GM12892 (cell line): ENCODE measurements around the gene VSIR.

ENCODE experiments used
- DNase-seq: peaks from one replicate; pipeline ENCODE4 v3.0.0; 2011; ENCODE audit not compliant: insufficient read length
- FAIRE-seq: peaks from 2 replicates; lab custom pipeline; 2011; peaks lifted over from hg19 to GRCh38; lab: Jason Lieb, UNC
- POLR2A ChIP-seq: IDR thresholded peaks from 2 replicates; pipeline ENCODE4 v1.6.1; 2011; ENCODE audit warnings: low read depth, low read length, control low read depth
- POLR2AphosphoS5 ChIP-seq: IDR thresholded peaks from 2 replicates; pipeline ENCODE4 v1.6.1; 2011; ENCODE audit warnings: low read depth, low read length, control low read depth
- TAF1 ChIP-seq: IDR thresholded peaks from 2 replicates; pipeline ENCODE4 v1.6.1; 2011; ENCODE audit warnings: low read depth, mild to moderate bottlenecking, control low read depth, low read length, borderline replicate concordance

The VSIR gene

DNA sequence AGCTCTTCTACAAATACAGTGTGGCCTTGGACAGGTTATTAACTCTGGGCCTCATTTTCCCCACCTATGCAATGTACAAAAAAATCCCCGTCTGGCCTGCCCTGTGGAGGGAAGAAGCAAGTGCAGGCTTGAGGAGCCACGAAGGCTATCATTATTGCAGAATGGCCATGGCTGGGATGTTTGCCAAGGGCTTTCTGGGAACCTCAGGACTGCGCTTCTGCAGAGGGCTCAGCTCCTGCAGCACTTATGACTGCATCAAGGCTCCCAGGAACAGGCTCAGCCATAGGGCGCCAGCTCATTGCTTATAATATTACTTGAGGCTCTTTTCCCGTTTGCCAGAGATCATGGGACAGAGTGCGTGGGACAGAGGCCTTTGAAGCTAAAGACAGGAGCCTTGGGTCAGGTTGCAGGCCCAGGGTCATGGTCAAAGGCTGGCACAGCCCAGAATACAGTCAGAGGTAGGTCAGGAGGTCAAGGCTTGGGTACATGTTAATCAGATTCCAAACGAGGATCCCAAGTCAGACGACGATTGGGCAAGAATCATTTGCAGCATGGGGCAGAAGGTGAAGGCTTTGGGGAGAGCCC, 33.2 kb downstream of the VSIR start:
- TF ChIP-seq POLR2A = no peak
- no peak for TF ChIP-seq TAF1
- no peak for TF ChIP-seq POLR2AphosphoS5
- FAIRE-seq = no peak
- no peak for DNase-seq

DNA sequence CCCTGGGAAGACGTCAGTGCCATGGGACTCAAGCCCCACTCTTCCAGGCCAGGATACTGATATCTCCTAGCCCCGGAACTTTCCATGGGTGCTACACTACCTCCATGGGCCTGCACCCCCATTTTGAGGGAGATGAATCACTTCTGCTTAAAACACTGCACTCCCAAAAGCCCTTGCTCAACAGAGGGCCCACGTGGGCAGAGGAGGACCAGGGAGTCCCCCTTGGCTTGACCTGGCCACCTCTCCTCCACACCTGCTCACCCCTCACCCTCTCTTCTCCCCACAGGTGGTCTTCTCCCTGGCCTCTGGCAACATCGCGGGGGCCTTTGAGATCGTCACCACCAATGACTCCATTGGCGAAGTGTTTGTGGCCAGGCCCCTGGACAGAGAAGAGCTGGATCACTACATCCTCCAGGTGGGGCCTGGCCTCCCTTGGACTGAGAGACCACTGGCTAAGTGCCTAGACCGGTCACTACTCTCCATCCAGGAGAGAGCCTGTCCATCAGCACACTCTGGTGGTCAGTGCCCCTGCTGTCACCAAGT, 33.9 kb downstream of the VSIR start:
- no peak for DNase-seq
- FAIRE-seq = no peak
- TF ChIP-seq TAF1 (no peak), POLR2AphosphoS5 (no peak), POLR2A (no peak)

DNA sequence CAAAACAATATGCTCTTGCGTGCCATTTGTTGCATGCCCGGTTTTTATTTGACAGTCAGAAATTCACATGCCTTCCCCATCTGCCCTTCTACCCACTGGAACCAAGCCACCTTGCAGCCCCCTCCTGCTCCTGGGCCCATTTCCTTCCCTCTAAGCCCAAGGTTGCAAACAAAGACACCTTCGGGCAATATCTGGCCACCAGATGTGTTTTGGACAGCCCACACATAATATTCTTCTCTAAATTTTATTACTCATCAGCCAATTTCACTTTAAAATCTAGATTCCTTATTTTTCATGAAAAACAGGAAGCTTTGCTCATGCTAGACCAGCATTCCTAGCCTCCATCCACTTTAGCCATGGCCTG, 35.5 kb downstream of the VSIR start:
- DNase-seq (no peak), FAIRE-seq (no peak)
- TF ChIP-seq TAF1 (no peak), POLR2A (no peak), POLR2AphosphoS5 (no peak)

DNA sequence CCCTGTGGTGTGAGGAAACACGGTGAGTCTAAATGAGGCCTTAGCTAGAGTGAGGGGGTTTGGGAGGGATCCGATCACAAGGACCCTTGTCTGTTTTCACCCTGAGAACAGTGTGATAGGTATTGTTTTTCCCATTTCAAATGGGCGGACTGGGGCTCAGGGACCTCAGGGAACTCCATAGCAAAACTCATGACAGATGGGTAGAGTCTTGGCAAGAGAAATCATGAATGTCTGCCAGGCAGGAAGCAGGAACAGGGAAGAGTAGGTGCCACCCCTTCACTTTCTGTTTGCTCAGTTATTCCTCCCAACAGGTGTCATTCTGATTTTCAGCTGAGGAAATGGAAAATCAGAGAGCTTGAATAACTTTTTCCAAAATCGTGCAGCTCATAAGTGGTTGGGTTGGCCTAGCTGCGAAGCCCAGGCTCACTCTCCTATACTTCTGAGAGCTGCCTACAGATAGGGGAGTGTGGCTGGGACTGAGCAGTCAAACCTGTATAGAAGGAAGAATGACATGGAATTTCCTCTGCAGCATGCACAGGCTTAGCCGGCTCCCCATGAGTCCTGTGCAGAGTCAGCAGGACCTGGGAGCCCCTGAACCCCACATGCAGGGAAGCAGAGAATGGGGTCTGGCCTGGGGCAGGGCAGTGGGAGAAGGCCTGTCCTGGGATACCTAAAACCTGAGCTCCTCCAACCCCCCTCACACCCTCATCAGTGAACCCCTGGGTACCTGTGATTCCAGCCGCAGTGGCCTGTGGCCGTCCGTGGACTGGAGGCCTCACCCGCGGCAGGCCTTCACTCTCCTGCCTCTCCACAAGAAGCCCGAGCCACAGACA, 36.1 kb downstream of the VSIR start:
- no peak for TF ChIP-seq TAF1
- TF ChIP-seq POLR2A = no peak
- TF ChIP-seq POLR2AphosphoS5 = no peak
- FAIRE-seq = no peak

DNA sequence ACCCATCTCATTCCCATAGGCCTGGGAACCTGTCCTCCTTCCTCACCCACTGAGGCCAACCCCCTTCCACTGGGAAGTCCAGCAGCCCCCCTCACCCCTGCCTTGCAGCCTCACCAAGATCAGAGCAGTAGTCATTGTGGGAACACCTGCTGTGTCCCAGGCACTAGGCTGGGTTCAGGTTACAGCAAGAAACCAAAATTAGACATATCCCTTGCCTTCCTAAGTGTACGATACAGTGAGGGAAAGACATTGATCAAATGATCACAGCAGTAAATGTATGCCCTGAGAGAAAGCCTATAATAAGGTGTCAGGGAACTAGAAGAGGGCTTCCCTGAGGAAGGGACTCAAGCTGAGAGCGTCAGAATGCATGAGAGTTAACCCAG, 36.8 kb downstream of the VSIR start:
- FAIRE-seq (peak; percentile 30), DNase-seq (no peak)
- no peak for TF ChIP-seq POLR2AphosphoS5
- no peak for TF ChIP-seq POLR2A
- TF ChIP-seq TAF1 = no peak

More for the DNA sequence above, 36.1 kb downstream of the VSIR start:
- DNase-seq = no peak

DNA sequence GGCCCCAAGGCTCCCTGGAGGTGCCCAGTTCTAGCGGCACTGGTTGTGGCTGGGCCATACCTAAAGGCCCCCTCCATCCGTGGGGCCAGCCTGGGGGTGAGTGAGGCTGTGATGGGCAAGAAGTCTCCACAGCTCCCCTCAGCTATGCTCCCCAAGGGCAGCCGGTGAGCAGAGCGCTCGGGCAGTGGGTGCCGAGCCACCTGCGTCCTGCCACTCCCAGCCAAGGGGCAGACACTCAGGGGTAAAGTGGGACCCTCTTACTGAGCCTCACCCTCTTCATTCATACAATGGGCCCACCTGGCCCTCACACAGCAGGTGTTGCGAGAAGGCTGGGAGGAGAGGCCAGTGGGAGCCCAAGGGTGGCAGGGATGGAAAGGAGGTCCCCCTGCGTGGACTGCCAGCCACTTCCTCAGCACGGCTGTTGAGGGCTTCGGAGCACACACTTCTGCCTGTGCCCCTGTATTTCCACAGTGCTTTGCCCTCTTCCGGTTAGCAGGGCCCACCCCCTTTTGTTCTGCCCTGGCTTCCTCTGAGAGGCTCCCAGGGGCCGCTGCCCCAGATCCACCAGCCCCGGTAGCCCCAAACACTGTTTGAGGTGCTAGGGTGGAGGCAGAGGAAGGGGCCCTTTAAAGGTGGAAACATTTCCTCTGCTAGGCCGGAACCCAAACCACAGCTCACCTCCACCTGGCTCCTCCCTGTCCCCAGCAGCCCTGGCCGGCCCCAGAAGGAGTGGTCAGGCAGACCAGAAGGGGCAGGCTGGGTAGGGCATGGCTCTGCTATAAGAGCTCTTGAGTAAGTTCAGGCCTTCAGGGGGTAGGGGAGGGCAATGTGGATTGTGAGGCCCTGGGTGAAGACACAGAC, 37.4 kb downstream of the VSIR start:
- FAIRE-seq (no peak), DNase-seq (peak; percentile 54)
- TF ChIP-seq POLR2AphosphoS5 (no peak), TAF1 (no peak), POLR2A (no peak)

DNA sequence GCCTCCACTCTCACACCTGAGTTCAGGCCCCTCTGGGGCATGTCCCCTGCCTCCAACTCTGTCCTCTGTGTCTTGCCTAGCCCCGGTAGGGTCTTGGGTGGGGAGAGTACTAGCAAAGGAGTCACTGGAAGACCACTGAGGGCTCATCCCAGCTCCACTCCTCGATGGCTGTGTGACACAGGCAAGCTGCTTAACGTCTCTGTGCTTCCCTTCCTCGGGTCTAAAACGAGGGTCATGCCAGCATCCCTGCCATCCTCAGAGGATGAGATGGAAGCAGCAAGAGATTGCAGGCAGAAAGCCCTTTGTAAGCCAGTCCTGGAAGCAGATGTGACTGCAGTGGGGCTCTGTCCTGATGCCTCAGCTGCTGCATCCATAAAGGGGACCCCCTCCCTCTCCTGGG, 38.5 kb downstream of the VSIR start:
- DNase-seq (no peak), FAIRE-seq (no peak)
- no peak for TF ChIP-seq POLR2AphosphoS5
- no peak for TF ChIP-seq TAF1
- TF ChIP-seq POLR2A = no peak

DNA sequence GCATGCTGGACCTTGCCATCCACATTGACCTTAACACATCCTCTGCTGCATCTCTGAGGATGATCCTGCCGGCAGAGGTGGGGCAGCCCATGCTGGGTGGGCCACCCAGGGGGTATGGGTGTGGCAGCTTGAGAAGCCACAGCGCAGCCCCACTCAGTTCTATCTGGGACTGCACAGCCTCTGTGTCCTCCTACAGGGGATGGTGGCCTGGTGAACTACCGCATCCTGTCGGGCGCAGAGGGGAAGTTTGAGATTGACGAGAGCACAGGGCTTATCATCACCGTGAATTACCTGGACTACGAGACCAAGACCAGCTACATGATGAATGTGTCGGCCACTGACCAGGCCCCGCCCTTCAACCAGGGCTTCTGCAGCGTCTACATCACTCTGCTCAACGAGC, 41.5 kb downstream of the VSIR start:
- no peak for FAIRE-seq
- no peak for DNase-seq
- TF ChIP-seq POLR2A = no peak

DNA sequence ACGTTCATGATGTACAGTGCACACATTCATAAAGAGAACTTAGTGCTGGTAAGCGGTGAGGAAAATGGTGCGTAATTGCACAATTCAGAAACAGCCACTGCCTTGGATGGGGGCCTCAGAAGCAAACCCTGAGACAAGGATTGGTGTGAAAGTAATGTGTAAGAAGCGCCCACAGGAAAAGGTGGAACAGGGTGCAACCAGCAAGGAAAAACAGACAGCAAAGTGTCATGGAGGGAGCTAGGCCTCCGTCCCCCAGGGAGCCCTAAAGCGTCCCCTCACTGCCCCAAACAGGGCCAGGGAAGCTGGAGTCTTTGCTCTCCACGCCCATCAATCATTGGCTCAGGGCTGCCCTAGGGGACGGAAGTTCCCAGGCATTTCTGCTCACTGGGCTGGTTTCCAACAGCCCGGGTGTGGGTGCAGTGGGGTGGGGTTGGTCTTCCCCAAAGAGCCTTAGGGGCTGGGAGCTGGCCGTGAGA, 44.1 kb downstream of the VSIR start:
- DNase-seq (no peak), FAIRE-seq (no peak)
- TF ChIP-seq POLR2AphosphoS5 (no peak), POLR2A (no peak), TAF1 (no peak)

DNA sequence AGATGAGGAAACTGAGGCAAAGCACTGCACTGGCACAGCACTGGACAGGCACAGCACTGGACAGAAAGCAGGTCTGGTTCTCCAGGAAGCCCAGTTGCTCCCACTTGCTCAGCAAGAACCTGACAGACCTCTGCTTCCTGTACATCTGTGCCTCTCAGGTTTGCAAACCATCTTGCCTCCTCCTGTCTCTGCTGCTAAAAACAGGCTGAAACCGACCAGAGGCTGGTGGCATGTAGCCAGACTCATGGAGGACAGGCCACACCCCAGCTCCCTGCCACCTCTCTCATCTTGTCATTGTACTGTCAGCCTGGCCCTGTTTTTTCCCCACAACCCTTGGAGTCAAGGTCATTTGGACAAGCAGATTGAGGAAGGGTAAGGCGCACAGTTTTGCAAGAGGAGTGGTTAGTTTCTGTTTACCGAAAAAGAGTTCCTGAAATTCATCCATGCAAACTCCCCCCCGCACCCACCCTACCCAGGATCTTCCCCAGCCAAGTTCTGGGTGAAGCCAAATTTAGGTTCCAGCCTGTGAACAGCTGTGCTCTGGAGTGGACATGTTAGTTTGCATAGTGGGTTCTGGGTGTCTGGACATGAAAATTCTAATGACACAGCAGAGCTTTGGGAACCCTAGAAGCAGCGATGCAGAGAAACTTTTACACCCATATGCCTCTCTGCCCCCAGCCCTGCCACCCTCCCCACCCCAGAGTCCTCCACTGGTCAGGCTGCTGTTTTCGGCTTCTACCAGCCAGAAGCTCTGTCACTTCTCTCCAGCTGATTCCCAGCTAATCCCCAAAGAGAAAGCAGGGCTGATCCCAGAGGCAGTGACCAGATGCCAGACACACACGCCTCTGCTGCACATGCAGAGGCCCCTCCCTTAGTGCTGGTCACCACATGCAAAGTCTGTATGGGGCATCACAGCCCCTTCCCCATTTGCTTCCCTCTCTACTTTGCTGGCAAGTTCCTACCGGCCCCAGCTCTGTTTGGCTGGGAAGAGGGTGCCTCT, 45.3 kb downstream of the VSIR start:
- DNase-seq (peak; percentile 67), FAIRE-seq (peak; percentile 99)
- TF ChIP-seq POLR2A (peak; percentile 64), TAF1 (0 out of 2 replicates have a peak, but pooled peaks have one; percentile 39), POLR2AphosphoS5 (peak; percentile 65; the same call in 1 of the 2 replicates)
